ENCODE results near the gene CREM. TPM values are rescaled to one million over a fixed set of nuclear protein-coding genes. Genes with fewer than 3 reads are reported as not detected.
"Not testable (repeated sequence)": the region's sequence is repeated elsewhere in the genome, so short reads cannot be mapped to it uniquely, and the experiment has no call there.

Gene CREM
- total RNA-seq, 4 donors from 2014 or later = 24.3 to 42.5 (median 30.1) TPM

GRCh38 chr10:35216303-35216905 is 89.8 kb downstream of the CREM start:
- peaks cover 31 to 32% of the 10 kb centered on the region in 2 donors for H3K4me1 ChIP-seq
- no peaks in the 10 kb centered on the region for H3K27me3 ChIP-seq
- ATAC-seq (peak; percentile 53 to 61), DNase-seq (peak; percentile 20 to 48)
- H3K4me3 ChIP-seq = peak overlapping the region in 1 of 4 donors; percentile 10
- H3K36me3 ChIP-seq = no peaks in the 10 kb centered on the region
- intact Hi-C loops (cut with DNase I; ENCODE audit: low total_unique reads) = loop anchor here (2.0 kb wide), 1 partner anchor 90 kb away; the partner anchor contains the start of gene CREM
- no peaks in the 10 kb centered on the region for H3K9me3 ChIP-seq
- H3K27ac ChIP-seq = peak overlapping the region; percentile 39 to 70 (median 58)
- TF ChIP-seq, protein P1, sequence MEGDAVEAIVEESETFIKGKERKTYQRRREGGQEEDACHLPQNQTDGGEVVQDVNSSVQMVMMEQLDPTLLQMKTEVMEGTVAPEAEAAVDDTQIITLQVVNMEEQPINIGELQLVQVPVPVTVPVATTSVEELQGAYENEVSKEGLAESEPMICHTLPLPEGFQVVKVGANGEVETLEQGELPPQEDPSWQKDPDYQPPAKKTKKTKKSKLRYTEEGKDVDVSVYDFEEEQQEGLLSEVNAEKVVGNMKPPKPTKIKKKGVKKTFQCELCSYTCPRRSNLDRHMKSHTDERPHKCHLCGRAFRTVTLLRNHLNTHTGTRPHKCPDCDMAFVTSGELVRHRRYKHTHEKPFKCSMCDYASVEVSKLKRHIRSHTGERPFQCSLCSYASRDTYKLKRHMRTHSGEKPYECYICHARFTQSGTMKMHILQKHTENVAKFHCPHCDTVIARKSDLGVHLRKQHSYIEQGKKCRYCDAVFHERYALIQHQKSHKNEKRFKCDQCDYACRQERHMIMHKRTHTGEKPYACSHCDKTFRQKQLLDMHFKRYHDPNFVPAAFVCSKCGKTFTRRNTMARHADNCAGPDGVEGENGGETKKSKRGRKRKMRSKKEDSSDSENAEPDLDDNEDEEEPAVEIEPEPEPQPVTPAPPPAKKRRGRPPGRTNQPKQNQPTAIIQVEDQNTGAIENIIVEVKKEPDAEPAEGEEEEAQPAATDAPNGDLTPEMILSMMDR (IDR thresholded peaks at IDR 0.05 in 4 of 5, conservative IDR thresholded peaks at IDR 0.05 in 1 of 5) = no peak
- TF ChIP-seq POLR2A (IDR thresholded peaks at IDR 0.05) = no peak
- in situ Hi-C loops (cut with MboI; ENCODE audit: low sequenced_read_pairs in 4 of 4) = loop anchor here (5.0 kb wide), 2 partner anchors 94 to 99 kb away; no protein-coding TSS in a partner anchor

DNA sequence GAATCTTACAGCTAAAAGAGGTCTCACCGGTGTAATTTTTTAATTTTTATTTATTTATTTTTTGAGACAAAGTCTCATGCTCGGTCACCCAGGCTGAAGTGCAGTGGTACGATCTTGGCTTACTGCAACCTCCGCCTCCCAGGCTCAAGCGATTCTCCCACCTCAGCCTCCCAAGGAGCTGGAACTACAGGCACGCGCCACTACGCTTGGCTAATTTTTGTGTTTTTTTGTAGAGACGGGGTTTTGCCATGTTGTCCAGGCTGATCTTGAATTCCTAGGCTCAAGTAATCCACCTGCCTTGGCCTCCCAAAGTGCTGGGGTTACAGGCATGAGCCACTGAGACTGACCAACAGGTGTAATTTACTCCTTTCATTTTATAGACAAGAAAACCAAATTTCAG is 90.3 kb downstream of the CREM start:
- in situ Hi-C loops (cut with MboI; ENCODE audit: low sequenced_read_pairs in 4 of 4) = loop anchor here (5.0 kb wide), 2 partner anchors 95 to 100 kb away; no protein-coding TSS in a partner anchor

GRCh38 chr10:35217455-35217854 is 90.8 kb downstream of the CREM start:
- no peaks in the 10 kb centered on the region for H3K27me3 ChIP-seq
- H3K27ac ChIP-seq = peak overlapping the region; percentile 47 to 70 (median 58)
- DNase-seq = no peak
- ATAC-seq = peak; percentile 38 to 60
- intact Hi-C loops (cut with DNase I; ENCODE audit: low total_unique reads) (loop anchor here (2.0 kb wide), 1 partner anchor 91 kb away; the partner anchor contains the start of gene CREM), in situ Hi-C loops (cut with MboI; ENCODE audit: low sequenced_read_pairs in 4 of 4) (loop anchor here (5.0 kb wide), 2 partner anchors 95 to 100 kb away; no protein-coding TSS in a partner anchor)
- no peaks in the 10 kb centered on the region for H3K9me3 ChIP-seq
- peak overlapping the region in 1 of 4 donors; percentile 10 for H3K4me3 ChIP-seq
- H3K36me3 ChIP-seq = no peaks in the 10 kb centered on the region
- TF ChIP-seq, protein P1 (IDR thresholded peaks at IDR 0.05 in 4 of 5, conservative IDR thresholded peaks at IDR 0.05 in 1 of 5) = no peak
- no peak for TF ChIP-seq POLR2A (IDR thresholded peaks at IDR 0.05)
- H3K4me1 ChIP-seq = peaks cover 31 to 32% of the 10 kb centered on the region in 2 donors

More for the DNA sequence above, 90.3 kb downstream of the CREM start:
- not testable (repeated sequence) for ATAC-seq, H3K27me3 ChIP-seq, H3K9me3 ChIP-seq, DNase-seq, H3K36me3 ChIP-seq
- Histone ChIP-seq H3K4me1 (peaks cover 31 to 32% of the 10 kb centered on the region in 2 donors), H3K4me3 (peak overlapping the region in 1 of 4 donors; percentile 10), H3K27ac (peak overlapping the region; percentile 39 to 70 (median 58))
- intact Hi-C loops (cut with DNase I; ENCODE audit: low total_unique reads) = loop anchor here (2.0 kb wide), 1 partner anchor 90 kb away; the partner anchor contains the start of gene CREM

DNA sequence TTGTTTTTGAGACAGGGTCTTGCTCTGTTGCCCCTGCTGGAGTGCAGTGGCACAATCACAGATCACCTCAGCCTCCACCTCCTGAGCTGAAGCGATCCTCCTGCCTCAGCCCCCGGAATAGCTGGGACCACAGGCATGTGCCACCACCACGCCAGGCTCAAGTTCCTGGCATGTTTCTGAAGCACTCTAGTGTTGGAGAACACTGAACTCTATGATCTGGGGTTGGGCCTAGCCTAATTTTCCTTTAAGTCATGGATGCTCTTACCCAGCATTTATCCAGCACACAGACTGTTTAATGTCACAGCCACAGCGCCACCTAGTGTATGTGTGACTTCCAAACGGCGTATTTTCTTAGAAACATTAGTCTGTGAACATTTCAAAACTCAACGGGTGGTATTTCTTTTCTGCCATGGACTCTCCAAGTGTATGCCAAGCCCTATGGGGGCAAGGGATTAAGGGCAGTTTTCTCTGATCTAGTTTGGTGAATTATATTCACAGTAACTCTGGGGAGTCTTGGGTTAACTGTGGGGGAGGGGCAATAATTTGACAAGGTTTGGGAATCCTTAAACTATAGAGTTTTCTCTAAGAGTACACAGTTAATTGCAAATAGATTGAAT is 91.8 kb downstream of the CREM start:
- in situ Hi-C loops (cut with MboI; ENCODE audit: low sequenced_read_pairs in 4 of 4) (loop anchor here (5.0 kb wide), 2 partner anchors 96 to 101 kb away; no protein-coding TSS in a partner anchor), intact Hi-C loops (cut with DNase I; ENCODE audit: low total_unique reads) (loop anchor here (1.0 kb wide), 1 partner anchor 98 kb away; no protein-coding TSS in a partner anchor)
- ATAC-seq (peak; percentile 61 to 72), DNase-seq (peak; percentile 55 to 74)
- Histone ChIP-seq H3K4me1 (peaks cover 31 to 32% of the 10 kb centered on the region in 2 donors), H3K4me3 (no peak overlapping the region), H3K36me3 (no peaks in the 10 kb centered on the region), H3K9me3 (no peaks in the 10 kb centered on the region), H3K27me3 (no peaks in the 10 kb centered on the region), H3K27ac (peak overlapping the region; percentile 47 to 70 (median 58))
- TF ChIP-seq, protein P1 (IDR thresholded peaks at IDR 0.05 in 4 of 5, conservative IDR thresholded peaks at IDR 0.05 in 1 of 5) = peak; percentile 80 to 86 (median 83)
- no peak for TF ChIP-seq POLR2A (IDR thresholded peaks at IDR 0.05)

DNA sequence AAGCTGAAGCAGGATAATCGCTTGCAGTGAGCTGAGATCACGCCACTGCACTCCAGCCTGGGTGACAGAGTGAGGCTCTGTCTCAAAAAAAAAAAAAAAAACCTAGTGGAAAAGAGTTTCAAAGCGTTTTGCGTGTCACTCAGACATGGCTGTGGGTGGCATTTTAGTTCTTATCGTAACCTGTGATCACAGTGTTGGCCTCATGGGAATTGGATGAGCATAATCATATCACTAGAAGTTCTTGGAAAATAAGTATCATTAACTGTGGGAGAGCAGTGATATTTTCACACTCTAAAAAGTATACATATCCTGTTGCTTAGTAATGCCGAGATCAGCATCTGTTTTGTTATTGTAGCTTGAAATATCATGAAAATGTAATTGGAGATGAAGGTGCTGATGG is 92.6 kb downstream of the CREM start:
- in situ Hi-C loops (cut with MboI; ENCODE audit: low sequenced_read_pairs in 4 of 4) (loop anchor here (5.0 kb wide), 2 partner anchors 97 to 102 kb away; no protein-coding TSS in a partner anchor), intact Hi-C loops (cut with DNase I; ENCODE audit: low total_unique reads) (no loop called here)

More for the DNA sequence above, 92.6 kb downstream of the CREM start:
- no peak for DNase-seq
- Histone ChIP-seq H3K36me3 (no peaks in the 10 kb centered on the region), H3K4me1 (peaks cover 31 to 32% of the 10 kb centered on the region in 2 donors), H3K4me3 (no peak overlapping the region), H3K27ac (no peak overlapping the region), H3K9me3 (no peaks in the 10 kb centered on the region), H3K27me3 (no peaks in the 10 kb centered on the region)
- ATAC-seq = no peak
- TF ChIP-seq POLR2A (IDR thresholded peaks at IDR 0.05) = no peak
- TF ChIP-seq, protein P1 (IDR thresholded peaks at IDR 0.05 in 4 of 5, conservative IDR thresholded peaks at IDR 0.05 in 1 of 5) = no peak

Measured in gastrocnemius medialis (tissue), 4 donors.